HG03439 (cell line): ENCODE results near the gene CDKL1.

Experiments used
- ATAC-seq: cut with Tn5 transposase; IDR thresholded peaks from one replicate; pipeline ENCODE4 v1.9.1; 2021; ENCODE audit warnings: mild to moderate bottlenecking, moderate library complexity; ENCODE audit not compliant: unreplicated experiment

CDKL1 gene

DNA sequence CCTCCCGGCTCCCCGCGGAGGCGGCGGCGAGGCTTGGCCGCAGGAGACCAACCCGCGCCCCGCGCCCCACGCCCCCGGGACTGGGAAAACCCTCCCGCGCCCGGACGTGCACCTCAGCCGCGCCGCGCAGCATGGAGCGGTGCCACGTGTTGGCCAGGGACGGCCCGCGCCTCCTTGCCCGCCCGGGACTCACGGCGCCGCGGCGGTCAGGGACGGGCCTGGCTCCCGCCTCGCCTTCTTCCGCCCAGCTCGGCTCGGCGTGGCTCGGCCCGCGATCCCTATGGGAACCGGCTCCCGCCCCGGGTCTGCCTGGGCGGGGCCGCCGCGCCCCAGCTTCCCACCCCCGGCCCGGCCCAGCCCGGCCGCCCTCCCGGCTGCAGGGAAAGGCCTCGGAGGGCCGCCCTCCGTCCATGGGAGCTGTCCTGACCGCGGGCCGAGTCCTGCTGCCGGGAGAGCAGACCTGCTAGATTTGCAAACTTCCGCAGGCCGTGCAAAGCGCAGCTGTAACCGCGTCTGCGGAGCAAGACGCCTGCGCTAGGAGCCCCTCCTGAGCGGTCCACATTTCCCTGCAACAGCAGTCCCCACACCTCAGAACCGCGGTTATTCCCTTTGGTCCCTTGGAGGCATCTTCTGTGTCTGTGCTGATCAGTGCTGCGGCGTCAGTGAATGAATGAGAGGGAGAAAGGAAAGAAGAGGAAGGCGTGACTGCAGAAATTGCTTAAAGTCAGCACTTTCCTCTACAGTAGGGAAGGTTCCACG, at the start of gene CDKL1:
Gene CDKL1 (minus strand): TSS at position 251 of the 759 bp plus-strand sequence. CDS start 1,013 bp downstream, outside the sequence.
- ATAC-seq = peak; percentile 54

DNA sequence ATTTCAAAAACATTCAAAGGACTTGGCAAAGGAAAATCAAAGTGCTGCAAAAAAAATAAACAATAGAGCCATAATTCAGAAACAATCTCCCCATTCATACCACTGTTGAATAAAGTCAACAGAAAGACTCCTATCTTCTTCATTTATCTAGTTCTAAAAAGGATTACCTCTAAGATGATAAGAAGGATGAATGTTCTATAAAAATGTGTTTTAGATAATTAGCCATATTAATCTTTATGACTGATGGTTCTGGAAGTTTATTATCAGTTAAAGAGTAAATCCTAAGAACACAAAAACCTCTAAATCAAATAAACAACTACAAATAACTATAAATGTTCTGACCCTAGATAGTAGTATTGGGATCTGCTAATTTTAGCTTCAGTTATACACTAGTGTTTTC, 37.8 kb upstream of the CDKL1 start:
- ATAC-seq = no peak

DNA sequence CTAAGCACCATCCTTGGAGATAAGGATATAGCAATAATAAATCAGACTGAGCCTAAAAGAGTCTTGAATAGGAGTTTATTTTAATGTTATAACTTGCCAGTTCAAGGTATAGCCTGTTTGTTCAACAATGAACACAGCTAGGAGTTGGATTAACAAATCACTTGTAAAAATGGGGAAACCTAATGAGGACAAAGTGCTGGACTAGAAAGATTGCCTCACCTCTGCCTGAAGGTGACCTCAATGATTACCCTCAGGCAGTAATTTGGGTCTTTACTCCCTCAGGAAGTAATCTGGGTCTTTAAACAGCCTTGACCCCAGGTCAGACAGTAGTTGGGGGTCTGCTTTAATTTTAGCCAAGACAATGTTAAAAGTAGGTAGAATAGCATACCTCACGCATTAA, 35.5 kb upstream of the CDKL1 start:
- ATAC-seq = no peak

DNA sequence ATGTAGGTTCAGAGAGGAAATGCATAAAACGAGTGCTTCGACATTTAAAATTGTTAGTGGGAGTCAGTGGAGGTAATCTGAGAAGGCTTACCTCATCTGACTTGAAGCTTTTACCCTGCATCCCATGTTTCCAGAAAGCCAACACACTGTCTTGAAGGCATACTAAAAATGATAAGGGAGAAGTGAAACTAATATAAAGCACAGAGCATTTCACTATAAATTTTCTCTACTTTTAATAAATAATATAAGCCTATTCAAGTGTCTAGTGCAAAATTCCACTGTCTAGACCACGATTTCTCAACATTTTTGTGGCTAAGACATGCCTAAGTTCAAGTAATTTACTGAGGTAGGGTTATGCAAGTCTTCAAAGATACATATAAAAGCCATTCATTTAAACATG, 29.1 kb upstream of the CDKL1 start:
- ATAC-seq = no peak

DNA sequence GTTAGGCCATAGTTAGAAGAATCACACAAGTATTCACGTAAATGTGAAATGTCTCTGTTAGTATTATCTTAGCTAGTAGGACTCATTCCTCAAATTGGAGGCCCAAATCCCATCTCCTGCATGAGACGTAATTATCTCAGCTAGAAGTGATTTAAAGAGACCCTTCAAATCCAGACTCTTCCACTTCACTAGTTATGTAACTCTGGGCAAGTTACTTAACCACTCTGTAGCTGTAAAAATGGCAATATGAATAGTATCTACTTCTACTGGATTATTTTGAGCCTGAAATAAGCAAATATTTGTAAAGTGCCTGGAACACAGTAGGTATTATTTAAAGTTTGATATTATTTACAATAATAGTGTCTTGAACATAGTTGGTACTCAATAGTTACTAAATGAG, 28.4 kb upstream of the CDKL1 start:
- ATAC-seq = no peak

DNA sequence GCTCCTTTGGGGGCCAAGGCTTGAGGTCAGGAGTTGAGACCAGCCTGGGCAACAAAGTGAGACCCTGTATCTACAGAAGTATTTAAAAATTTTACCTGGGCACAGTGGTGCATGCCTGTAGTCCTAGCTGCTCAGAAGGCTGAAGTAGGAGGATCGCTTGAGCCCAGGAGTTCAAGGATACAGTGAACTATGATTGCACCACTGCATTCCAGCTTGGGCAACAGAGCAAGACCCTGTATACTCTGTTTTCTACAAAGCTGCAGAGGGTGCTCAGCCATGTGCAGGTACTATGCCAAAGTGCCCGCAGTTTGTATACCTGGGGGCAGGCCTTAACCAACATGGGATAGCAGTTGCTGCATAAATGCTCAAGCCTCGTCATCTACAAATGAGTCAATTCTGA, 26.8 kb upstream of the CDKL1 start:
- ATAC-seq = no peak

DNA sequence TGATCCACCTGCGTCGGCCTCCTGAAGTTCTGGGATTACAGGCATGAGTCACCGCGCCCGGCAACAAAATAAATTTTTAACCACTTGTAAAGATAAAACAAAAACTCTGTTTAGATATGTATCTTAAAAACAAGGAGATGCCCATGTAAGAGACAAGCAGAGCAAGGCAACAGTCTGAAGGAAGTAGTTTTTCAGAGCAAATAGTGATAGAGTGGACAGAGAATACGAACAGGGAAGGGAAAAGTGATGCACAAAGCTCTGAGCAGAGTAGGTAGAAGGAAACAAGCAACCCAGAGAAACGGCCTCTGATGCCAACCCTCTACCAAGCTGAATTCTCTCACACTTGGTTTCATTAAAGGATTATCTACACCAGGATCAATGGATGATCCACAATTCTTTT, 24.8 kb upstream of the CDKL1 start:
- ATAC-seq = no peak

DNA sequence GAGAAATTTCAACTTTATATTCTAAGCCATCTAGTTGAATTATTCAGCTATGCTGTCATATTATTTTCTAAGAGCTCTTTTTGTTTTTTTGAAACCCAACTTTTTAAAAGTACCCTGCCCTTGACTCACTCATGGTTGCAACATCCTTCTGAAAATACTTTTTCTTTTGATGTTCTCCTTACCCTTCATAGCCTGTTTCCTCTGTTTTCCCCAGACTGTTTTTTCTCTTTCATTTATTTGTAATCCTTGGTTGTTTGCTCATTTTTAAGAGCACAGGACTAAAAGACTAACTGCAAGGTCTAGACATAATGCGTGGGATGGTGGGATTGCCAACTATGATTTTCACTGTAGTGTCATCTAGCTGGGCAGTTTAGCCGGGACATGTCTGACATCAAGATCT, 21.2 kb upstream of the CDKL1 start:
- ATAC-seq = no peak

DNA sequence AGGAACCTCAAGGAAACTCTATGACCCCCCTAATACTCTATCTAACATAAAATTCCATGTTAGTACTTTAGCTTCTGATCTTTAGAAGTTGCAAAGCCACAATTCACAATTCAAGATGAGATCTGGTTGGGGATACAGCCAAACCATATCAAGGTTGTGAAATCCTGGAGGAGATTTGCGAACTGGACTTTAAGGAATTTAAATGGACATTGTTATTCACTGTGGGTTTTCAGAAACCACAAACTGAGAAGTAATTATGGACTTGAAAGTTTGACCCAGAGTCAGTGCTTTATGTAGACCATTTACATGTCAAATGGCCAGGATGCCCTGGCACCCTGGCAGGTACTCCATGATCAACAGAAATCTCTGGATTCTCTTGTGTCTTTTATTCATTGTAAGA, 14.2 kb upstream of the CDKL1 start:
- ATAC-seq = no peak

DNA sequence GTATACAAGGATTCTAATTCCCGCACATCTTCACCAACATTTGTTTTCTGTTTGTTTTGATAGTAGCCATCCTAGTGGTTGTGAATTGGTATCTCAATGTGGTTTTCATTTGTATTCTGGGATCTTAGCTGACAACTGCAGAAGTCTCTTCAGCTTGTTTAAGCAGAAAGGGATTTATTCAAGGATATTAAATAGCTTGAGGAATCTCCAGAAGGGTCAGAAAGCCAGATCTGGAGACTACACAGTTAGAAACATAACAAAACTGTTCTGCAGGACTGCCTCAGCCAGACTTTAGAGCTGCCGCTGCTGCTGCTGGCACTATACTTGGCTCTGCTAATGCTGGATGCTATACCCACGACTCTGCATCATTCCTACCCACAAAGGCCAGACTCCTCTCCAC, 13.4 kb upstream of the CDKL1 start:
- ATAC-seq = no peak

DNA sequence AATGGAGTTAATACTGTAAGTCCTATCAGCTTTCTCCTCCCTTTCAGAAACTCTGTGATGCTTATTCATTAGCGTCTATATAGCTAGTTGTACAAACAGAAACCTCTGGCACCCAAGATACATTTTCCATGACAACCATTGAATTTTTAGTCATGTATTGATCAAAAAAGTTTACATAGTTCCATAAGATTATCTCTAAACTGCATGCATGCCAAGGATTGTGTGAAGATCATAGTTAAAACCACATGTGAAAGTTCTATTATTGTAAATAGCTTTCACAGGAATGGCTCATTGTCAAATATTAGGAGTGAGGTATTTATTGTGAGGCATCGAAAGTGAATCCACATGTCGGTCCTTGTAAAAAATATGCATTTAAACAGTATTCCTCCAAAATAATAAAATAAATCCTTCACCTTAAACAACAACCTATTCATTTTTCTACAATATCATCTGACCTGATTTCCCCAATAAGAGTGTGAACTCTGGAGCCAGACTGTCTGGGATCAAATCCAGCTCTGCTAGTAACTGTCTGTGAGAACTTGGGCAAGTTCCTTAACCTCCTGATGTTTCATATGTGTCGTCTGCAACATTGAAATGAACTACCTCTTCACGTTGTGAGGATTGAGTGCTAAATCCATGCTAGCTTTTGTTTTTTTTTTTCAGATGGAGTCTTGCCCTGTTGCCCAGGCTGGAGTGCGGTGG, 10.6 kb upstream of the CDKL1 start:
- ATAC-seq = no peak

DNA sequence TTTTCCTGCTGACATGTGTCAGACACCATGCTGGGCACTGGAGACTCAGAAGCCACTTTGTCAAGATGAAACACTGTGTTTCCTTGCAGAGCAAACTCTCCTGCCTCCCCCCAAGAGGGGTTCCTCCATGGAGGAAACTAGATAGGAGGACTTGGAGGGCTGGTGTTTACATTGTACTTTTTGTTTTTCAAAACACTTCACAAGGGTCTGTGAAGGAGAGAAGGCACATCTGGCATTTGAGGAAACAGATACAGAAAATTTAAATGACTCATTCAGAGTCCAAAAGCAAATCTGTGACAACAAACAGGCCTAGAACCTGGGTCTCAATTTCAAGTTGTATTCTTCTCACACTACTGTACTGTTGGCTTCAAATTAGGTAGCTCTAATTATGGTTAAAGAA, 6.7 kb upstream of the CDKL1 start:
- no peak for ATAC-seq

DNA sequence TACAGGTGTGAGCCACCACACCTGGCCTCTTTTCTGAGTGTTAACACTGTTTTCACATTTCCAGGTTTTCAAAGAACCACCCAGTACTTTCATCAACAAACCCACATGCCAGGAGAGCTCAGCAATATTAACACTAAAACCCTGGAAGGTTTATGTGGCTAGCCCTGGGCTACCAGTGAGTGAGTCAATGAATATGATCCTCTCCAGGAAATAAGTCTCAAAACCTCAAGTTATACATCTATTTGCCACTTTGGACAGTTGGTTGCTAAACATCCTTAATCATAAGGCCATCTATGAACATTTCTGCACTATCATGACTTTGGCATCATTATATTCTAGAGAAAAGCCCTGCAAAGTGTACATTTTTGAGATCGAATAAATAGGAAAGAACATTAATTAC, 6.3 kb upstream of the CDKL1 start:
- ATAC-seq = no peak

DNA sequence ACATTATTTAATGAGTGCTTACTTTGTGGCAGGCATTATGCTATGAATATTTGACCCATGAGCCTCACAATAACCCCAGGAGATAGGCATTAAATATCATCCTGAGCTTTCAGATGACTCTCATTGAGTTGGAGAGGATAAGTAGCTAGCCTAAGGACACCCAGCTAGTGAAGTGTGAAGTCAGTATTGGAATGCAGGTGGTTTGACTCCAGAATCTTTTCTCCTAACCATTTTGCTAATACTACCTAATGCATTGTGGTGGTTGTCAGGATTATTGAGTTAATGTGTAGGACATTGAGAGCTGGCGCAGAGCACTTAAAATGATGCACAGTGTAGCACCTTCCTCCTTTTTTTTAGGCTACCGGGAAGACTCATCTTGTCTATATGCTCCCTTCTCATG, 3.8 kb upstream of the CDKL1 start:
- no peak for ATAC-seq

DNA sequence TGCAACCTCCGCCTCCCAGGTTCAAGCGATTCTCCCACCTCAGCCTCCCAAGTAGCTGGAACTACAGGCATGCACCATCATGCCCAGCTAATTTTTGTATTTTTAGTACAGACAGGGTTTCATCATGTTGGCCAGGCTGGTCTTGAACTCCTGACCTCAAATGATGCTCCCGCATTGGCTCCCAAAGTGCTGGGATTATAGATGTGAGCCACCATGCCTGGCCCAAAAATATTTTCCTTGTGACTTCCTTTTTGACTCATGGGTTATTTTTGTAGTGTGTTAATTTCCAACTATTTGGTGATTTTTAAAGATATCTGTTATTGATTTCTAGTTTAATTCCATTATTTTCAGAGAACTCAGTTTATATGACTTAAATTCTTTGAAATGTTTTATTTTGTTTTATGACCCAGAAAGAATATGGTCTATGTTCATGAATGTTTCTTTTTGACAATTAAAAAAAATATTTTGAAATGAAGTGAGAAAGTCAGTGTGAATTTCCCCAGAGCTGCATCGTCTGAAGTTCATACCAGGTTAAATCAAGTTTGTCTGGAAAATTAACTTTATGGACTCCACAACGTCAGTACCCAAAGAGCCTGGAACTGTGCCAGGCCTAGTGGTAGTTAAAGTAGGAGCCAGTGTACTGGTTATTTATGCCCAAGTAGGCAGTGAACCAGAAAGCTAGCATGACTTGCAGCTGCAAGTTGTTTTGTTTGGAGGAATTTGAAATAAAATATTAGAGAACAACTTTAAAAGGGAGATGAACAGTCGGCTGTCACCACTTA, 2.8 kb upstream of the CDKL1 start:
- no peak for ATAC-seq

DNA sequence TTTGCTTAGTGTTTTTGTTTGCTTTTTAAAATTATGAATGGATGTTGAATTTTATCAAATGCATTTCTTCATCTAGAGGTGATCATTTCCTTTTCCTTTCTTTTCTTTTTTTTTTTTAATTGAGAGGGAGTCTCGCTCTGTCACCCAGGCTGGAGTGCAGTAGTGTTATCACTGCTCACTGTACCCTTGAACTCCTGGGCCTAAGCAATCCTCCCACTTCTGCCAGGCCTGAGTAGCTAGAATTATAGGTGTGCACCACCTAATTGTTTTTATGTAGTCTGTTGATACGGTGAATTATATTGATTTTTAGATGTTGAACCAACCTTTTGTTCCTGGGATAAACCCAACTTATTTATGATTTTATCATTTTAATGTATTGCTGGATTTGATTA, 1.5 kb upstream of the CDKL1 start:
- no peak for ATAC-seq

DNA sequence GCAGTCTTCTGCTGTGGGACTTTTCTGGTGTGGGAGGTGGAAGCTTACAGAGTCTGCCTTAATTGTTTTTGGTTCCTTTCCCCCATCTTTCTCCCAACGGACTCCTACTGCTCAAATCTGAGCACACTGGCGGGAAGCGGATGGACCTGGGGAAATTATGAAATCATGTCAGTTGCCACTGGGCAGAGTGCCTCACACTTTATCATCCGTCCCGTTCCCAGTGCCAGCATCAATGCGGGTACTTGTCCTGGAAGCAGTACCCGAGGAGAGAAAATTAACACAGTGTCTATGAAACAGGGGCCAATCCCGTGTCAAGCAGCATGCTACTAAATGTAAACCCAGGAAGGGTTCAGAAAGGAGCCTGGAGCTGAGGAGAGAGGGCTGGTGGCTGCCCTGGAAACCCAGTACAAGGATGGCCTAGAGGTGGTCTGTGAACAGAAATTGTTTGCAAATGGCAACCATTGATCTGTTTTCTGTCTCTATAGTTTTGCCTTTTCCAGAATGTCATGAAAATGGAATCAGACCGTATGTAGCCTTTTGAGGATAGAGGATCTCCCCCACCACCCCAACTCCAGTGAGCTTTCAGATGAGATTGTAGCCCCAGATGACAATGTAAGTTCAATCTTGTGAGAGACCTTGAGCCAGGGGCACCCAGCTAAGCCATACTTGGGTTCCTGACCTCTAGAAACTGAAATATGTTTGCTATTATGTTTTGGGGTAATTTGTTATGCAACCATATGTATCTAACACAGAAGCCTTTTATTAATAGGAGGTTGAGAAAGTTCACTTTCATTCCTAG, 908 bp upstream of the CDKL1 start:
- no peak for ATAC-seq

DNA sequence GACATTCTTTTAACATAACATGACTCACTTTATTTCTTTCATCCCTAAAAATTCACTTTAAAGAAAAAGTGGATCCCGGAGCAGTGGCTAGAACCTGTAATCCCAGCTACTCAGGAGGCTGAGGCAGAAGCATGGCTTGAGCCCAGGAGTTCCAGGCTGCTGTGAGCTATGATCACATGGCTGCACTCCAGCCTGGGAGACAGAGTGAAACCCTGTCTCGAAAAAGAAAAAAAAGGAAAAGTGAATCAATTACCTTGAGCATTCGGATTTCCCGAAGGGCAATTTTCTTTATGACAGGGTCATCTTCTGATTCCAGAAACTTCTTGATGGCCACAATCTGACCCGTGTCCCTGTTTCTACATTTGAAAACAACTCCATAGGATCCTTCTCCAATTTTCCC, 1.2 kb downstream of the CDKL1 start:
- ATAC-seq = no peak

DNA sequence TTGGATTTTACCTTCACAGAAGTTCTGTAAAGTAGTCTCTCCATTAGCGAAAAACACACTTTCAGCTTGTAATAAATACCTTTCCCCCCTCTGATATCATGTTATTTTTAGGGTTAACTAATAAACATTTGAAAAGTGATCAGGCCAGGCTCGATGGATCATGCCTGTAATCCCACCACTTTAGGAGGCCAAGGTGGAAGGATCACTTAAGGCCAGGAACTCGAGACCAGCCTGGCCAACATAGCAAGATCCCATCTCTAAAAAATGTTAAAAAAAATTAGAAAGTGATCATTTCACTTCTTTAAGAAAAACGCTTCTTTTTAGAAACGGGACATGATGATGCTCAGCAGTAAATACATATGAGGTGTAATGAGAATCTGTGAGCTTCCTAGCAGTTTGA, 2.0 kb downstream of the CDKL1 start:
- ATAC-seq = no peak

DNA sequence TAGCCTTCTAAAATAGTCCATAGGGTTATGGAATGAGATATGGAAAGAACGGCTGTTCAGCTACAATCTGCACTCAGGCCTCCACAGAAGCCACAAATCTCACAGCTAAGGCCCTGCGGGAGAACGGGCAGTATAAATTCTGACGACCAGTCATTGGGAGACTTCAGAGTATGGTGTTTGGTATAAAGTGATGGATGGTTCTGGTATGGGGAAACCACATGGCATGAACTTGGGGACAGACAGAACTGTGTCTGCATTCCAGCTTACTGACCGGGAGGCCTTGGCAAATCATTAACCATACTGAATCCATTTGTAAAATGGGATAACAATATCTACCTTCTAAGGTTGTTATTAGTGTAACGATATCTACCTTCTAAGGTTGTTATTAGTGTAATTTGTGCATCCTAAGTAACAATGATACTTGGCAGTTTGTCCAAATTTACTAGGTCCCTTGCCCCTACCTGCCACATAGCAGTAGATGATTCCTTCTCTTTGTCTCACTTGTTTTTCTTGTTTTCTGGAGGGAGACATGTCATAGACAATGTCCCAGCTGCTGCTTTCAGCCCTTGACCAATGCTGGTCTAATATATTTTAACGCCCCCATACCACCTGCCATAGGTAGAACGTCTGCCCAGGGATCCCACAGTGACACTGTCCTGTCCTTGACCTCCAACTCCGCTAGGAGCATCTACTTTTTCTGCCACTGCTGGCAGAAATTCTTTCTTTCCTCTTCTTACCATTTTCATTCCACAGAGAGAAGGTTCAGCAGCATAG, 6.8 kb downstream of the CDKL1 start:
- no peak for ATAC-seq
